ENCODE measurements around the gene ZCCHC24.
"Not testable (repeated sequence)": the region's sequence is repeated elsewhere in the genome, so short reads cannot be mapped to it uniquely, and the experiment has no call there.

Gene ZCCHC24

DNA sequence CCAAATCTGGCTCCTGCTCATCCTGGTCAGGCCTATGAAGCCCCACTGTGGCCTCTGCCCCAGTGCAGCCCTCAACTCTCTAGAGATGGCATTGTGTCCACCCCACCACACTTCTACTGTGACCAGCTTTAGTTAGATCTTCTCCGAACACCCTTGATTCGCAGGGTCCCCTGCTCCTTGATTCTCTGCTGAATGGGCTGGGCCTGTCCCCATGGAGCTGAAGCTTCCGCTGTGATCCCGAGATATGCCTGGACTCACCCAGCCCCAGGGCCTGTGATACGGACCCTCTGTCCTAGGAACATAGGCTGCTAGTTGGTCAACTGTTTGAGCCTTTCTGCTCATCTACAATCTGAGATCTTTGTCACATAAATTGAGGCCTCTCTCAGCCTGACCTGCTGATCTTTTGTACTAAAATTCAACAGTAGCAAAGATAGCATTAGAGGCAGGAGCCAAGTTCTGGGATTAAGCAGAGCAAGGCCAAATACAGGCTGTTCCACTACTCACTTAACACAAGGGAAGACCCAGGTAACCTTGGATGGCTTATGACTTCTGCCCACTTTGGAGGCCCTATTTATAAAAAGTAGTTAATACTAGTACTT lies 104.7 kb downstream of the ZCCHC24 start:
- DNase-seq = no peak

GRCh38 chr10:79339266-79339665 lies 106.2 kb downstream of the ZCCHC24 start:
- no peak for DNase-seq

DNA sequence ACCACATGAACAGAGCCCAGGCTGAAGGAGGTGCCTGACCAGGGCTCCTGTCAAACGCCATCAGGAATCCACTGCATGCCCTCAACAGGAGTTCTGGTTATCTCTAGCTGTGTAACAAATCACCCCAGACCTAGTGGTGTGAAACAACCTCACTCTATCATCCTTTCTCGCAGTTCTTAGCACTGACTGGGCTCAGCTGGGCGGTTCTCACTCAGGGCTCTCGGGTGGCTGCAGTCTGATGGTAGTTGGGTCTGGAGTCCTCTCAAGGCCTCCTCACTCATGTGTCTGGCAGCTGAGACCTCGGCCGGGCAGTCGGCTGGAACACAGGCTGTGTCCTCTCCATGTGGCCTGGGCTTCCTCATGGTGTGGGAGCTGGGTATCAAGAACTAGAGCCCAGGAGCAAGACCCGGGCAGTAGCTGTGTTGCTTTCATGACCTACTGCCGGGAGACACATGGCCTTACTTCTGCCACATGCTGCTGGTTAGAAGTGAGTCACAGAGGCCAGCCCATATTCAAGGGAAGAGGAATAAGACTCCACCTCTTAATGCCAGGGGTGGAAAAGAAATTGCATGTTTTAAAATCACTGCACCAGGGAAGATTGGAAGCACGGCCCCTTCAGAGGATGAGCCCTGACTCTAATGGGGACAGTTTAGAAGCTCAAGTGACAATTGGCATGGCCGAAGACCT lies 107.5 kb downstream of the ZCCHC24 start:
- not testable (repeated sequence) for DNase-seq

- no peak for DNase-seq
These were observed 108.7 kb downstream of the ZCCHC24 start for GRCh38 chr10:79336739-79337138.

GRCh38 chr10:79336276-79336675 lies 109.1 kb downstream of the ZCCHC24 start:
- DNase-seq = no peak

- no peak for DNase-seq
These were observed 109.8 kb downstream of the ZCCHC24 start for GRCh38 chr10:79335470-79336235.

DNA sequence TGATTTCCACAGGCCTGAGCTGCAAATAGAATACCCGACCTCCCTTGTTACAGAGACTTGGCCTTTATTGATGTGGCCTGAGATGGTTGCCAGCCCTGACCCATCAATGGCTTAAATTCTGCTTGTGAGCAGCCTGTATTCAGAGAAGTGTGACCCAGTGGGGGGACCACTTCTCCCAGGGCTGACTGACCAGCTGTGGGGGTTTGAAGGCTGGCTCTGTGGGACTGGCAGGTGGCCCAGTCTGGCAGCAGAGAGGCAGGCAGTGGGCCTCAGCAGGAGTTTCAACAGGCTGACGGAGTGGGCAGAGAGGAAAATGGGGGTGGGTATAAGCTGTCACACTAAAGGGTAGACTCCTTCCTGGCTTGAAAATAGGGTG lies 110.3 kb downstream of the ZCCHC24 start:
- DNase-seq = no peak

DNA sequence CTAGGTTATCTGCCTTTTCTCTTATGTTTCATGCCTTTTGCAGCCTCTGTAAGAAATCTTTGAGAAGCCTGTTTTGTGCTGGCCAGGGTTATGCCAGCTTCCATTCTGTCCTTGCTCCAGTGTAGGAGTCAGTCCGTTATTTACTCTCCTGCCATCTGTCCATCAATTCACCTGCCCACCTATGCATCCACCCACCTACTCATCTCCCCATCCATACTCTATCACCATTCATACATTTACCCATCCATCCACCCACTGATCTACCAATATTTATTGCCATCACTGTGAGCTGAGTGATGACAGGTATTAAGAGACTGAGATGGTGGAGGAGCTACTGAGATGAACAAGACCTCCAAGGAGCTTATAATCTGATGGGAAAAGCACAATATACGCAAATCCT lies 110.9 kb downstream of the ZCCHC24 start:
- DNase-seq = no peak

- DNase-seq = no peak
These were observed 111.9 kb downstream of the ZCCHC24 start for GRCh38 chr10:79333513-79333912.

DNA sequence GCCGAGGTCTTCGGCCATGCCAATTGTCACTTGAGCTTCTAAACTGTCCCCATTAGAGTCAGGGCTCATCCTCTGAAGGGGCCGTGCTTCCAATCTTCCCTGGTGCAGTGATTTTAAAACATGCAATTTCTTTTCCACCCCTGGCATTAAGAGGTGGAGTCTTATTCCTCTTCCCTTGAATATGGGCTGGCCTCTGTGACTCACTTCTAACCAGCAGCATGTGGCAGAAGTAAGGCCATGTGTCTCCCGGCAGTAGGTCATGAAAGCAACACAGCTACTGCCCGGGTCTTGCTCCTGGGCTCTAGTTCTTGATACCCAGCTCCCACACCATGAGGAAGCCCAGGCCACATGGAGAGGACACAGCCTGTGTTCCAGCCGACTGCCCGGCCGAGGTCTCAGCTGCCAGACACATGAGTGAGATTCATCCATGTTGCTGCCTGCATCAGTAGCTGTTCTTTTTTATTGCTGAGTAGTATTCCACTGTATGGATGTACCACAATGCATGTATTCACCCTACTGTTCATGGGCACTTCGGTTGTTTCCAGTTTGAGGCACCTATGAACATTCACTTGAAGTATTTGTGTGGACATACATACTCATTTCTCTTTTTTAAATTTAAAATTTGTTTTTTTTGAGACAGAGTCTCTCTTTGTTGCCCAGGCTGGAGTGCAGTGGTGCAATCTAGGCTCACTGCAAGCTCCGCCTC lies 112.7 kb downstream of the ZCCHC24 start:
- not testable (repeated sequence) for DNase-seq

All from CD4-positive, alpha-beta T cell treated with Interleukin-15 for 1 hour (primary cell).